GM10266 (cell line): Measurements from ENCODE around the gene NPAS3.

Experiments
- DNase-seq: peaks from one replicate; pipeline ENCODE4 v3.0.0; 2012; ENCODE audit errors: extremely low spot score
- TF ChIP-seq, protein P1 (sequence below): IDR thresholded peaks from 2 replicates; pipeline ENCODE4 v1.5.1; 2012; ENCODE audit warnings: mild to moderate bottlenecking, low read depth; ENCODE audit not compliant: control insufficient read depth, insufficient read depth; ENCODE audit errors: missing control alignments

The NPAS3 gene

DNA sequence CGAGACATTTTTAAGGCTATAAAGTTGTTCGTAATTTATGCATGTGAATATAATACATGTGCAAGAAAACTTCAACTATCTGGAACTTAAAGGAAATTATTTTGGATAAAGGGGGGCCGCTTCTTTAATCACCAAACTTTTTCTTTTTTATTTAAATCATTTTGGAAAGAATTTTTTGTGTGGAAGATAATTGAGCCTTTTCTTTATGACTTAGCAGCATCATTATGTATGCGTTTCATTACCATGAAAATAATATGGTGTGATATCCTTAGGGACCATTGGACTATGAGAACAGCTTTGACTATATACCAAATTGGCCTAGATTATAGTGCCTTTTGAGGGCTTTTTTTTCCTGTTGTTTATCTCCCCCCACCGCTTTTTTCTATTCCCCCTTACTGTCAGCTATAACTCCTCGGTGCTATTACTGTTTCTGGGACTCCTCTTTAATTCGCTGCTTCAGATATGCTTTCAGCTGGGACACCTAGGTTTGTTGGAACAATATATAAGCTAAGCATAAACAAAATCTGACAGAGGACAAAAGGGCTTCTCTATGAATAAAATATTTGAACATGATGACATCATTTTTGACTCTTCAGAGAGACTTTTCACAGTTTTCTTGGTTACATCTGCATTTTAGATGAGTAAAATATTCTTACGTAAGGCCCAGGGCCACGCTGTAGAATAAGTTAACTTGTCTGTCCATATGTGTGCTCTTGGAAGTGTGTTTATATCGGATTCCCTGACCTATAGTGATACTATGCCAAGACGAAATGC is 392.7 kb downstream of the NPAS3 start:
- TF ChIP-seq, protein P1, sequence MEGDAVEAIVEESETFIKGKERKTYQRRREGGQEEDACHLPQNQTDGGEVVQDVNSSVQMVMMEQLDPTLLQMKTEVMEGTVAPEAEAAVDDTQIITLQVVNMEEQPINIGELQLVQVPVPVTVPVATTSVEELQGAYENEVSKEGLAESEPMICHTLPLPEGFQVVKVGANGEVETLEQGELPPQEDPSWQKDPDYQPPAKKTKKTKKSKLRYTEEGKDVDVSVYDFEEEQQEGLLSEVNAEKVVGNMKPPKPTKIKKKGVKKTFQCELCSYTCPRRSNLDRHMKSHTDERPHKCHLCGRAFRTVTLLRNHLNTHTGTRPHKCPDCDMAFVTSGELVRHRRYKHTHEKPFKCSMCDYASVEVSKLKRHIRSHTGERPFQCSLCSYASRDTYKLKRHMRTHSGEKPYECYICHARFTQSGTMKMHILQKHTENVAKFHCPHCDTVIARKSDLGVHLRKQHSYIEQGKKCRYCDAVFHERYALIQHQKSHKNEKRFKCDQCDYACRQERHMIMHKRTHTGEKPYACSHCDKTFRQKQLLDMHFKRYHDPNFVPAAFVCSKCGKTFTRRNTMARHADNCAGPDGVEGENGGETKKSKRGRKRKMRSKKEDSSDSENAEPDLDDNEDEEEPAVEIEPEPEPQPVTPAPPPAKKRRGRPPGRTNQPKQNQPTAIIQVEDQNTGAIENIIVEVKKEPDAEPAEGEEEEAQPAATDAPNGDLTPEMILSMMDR, result no peak
- no peak for DNase-seq

DNA sequence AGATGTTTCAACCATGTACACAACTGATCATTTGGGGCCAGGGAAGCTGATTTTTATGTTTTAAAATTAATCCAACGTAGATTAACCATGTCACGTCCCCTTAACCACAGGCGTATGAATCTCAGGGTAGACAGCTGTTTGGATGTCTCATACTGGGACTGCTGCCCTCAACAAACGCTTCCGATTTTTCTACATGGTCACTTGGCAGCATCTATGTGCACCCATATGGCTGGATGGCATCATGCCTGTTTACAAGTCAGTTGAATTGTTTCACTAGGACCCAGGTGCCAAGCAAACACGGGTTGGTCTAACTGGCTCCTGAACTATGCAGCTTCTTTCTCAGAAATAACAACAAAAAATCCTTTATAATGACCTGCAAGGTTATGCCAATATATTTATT is 393.8 kb downstream of the NPAS3 start:
- no peak for DNase-seq

DNA sequence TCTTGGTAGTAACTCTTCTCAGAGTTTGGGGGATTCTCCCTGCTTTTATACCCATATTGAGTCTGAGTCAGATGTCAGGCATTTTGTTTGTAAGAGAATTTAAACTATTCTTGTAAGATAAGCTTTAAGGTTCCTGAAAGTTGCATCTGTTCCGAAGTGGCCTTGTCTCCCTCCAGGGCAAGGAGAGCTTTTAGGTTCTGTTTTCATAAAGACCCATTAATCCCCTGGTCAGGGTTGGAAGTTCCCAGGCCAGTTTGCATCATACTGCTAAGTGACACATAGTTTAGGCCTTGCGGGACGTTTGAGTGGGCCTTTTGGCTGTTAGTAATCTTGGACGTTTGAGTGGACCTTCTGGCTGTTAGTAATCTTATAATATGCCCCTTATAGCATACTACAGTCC is 396.7 kb downstream of the NPAS3 start:
- DNase-seq, result no peak
- TF ChIP-seq, protein P1, result no peak

More for the DNA sequence above, 393.8 kb downstream of the NPAS3 start:
- TF ChIP-seq, protein P1, result no peak

DNA sequence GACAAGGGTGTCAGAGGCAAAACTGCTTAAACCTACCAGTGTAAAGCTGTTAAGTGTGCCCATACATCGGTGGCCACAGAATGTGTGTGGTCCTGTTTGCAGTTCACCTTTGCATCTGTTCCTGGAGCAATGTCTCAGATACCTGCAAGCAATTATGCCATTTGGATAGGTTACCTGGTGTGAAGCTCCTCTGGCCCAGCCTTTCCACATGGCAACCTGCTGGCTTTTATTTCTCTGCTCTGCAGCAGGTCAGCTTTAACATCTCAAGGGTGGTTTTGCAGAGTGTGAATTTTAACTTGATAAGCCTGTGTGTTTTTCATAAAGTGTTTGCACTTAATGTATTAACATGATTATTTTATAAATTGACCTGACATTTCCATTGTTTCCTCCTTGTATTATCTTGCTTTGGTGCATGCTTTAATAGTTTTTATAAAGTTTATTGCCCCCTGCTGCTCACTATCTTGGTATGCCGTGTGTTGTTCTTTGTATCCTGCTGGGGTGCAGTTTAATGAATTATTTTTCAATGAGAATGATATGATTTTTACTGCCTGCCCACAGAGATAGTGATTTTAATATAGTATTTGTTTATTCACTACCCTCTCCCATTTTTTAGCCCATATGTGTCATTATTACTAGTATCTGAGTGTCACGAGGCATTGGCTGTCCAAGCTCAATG is 403.8 kb downstream of the NPAS3 start:
- no peak for DNase-seq
- TF ChIP-seq, protein P1, result no peak

DNA sequence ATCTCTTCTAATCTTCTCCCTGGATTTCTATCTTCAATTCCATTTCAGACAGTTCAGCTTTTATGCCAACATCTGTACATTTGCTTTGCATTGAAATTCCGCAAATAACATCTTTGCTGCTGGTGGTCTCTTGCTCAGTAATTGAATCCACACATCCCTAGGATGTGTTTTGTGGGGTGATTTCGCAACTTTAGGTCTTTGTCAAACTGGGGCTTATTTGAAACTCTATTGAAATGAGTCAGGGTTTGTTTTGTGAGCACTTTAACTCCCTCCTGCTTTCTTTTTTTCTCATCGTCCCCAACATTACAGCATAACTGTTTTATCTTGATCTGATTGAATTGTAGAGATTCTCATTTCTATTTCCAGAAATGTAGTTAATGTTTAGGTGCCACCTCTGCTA is 404.3 kb downstream of the NPAS3 start:
- TF ChIP-seq, protein P1, result no peak
- no peak for DNase-seq

DNA sequence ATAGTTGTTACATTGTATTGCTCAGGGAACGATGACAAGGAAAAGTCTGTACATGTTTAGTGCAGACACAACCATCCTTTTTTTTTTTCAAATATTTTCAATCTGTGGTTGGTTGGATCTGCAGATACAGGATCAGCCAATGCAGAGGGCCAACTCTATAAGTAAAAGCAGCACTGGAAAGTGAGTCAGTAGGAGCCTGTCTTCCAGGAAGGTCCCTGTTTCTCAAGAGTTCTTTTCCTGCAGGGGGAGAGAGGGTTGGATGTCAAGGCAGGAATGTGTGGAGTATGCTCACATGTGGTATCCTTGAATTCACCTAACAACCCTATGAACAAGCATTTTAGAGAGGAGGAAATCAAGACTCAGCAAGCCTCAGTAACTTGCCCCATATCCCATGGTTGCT is 409.1 kb downstream of the NPAS3 start:
- TF ChIP-seq, protein P1, result no peak
- DNase-seq, result no peak

DNA sequence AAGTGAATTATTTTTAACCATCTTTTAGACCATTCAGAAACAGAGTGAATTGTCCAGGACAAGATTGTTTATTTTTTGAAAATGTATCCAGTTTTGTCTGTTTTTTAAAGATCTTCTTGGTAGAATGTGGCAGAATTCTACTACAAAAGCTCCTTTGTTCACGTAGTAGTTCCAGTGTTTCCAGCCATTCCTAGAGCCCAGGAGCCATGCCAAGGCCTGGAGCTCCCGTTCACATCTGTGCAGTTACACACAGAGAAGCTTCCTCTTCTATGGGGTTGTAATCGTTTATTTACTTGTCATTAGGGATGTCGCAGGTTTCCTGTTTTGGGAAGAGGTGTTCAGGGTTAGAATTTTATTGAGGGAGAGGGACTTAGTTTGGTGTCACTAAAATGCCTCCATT is 409.8 kb downstream of the NPAS3 start:
- TF ChIP-seq, protein P1, result no peak
- DNase-seq, result no peak
